PC-3 (cell line): ENCODE data around the gene POU3F3. TPM values are rescaled to one million over a fixed set of nuclear protein-coding genes. Genes with fewer than 3 reads are reported as not detected.

ENCODE experiments used
- ATAC-seq: fragments of 200-7000 bp; cut with Tn5 transposase; 2 replicates; pipeline ENCODE4 v1.9.1; 2020; ENCODE audit warnings: mild to moderate bottlenecking, moderate library complexity
- BruUV-seq: library from RNA; stranded (reverse); fragments of 400-500 nt; replicated peaks from 2 replicates; lab custom pipeline; 2021; lab: Mats Ljungman, UMichigan
- CTCF ChIA-PET: fragments of 300-600 bp; sonication (Branson Sonifier 250); formaldehyde crosslinking; loops from one replicate; lab custom pipeline; 2022; ENCODE audit warnings: antibody characterized with exemption; lab: Charles Lee
- POLR2A ChIA-PET: fragments of 300-600 bp; sonication (Branson Sonifier 250); formaldehyde crosslinking; loops from one replicate; lab custom pipeline; 2022; ENCODE audit warnings: antibody characterized with exemption; ENCODE audit not compliant: unreplicated experiment; lab: Charles Lee
- DNase-seq: peaks from one replicate; pipeline ENCODE4 v3.0.0-alpha.2; 2015
- H2AFZ ChIP-seq: fragments of 300-600 bp; sonication (generic); 2 replicates; pipeline ENCODE4 v1.6.0; 2016; ENCODE audit warnings: antibody characterized with exemption, low read length
- H3F3A ChIP-seq: fragments of 300-600 bp; sonication (generic); one replicate; pipeline ENCODE4 v1.6.0; 2017; ENCODE audit warnings: antibody characterized with exemption, low read length, control low read depth, mild to moderate bottlenecking; ENCODE audit not compliant: unreplicated experiment
- H3K27ac ChIP-seq: fragments of 300-600 bp; sonication (generic); 2 replicates; pipeline ENCODE4 v1.5.1; 2016; ENCODE audit warnings: mild to moderate bottlenecking, low read length
- H3K27me3 ChIP-seq: fragments of 300-600 bp; sonication (generic); 2 replicates; pipeline ENCODE4 v1.6.1; 2016; ENCODE audit warnings: low read length, mixed read lengths
- H3K36me3 ChIP-seq: fragments of 300-600 bp; sonication (generic); 2 replicates; pipeline ENCODE4 v1.6.1; 2016; ENCODE audit warnings: low read depth, mixed run types, low read length, mixed read lengths
- H3K4me1 ChIP-seq: fragments of 300-600 bp; sonication (generic); 2 replicates; pipeline ENCODE4 v1.5.1; 2016; ENCODE audit warnings: low read length; ENCODE audit not compliant: insufficient read depth
- H3K4me2 ChIP-seq: fragments of 300-600 bp; sonication (generic); 2 replicates; pipeline ENCODE4 v1.6.0; 2016; ENCODE audit warnings: low read length
- H3K4me3 ChIP-seq: fragments of 300-600 bp; sonication (generic); 2 replicates; pipeline ENCODE4 v1.5.1; 2016; ENCODE audit warnings: mild to moderate bottlenecking, low read length, mixed read lengths
- H3K79me2 ChIP-seq: fragments of 300-600 bp; sonication (generic); 2 replicates; pipeline ENCODE4 v1.6.1; 2017; ENCODE audit warnings: low read length, mixed read lengths
- H3K9ac ChIP-seq: fragments of 300-600 bp; sonication (generic); 2 replicates; pipeline ENCODE4 v1.6.0; 2016; ENCODE audit warnings: mild to moderate bottlenecking, low read length
- H3K9me2 ChIP-seq: fragments of 300-600 bp; sonication (generic); replicated peaks from 2 replicates; pipeline ENCODE4 v1.6.1; 2016; ENCODE audit warnings: mixed run types, low read length, mixed read lengths
- H3K9me3 ChIP-seq: fragments of 300-600 bp; sonication (generic); 2 replicates; pipeline ENCODE4 v1.6.1; 2016; ENCODE audit warnings: low read length, mixed read lengths
- H4K20me1 ChIP-seq: fragments of 300-600 bp; sonication (generic); 2 replicates; pipeline ENCODE4 v1.6.1; 2016; ENCODE audit warnings: low read length, mixed read lengths
- EZH2 ChIP-seq: fragments of 300-600 bp; sonication (generic); IDR thresholded peaks from one replicate; pipeline ENCODE4 v1.6.1; 2017; ENCODE audit warnings: antibody characterized with exemption, mild to moderate bottlenecking, low read length; ENCODE audit not compliant: unreplicated experiment
- EZH2phosphoT487 ChIP-seq: fragments of 300-600 bp; sonication (generic); IDR thresholded peaks from 2 replicates; pipeline ENCODE4 v1.6.1; 2018; ENCODE audit warnings: mild to moderate bottlenecking, antibody characterized with exemption, low read length, borderline replicate concordance
- intact Hi-C: fragments of 100-400 bp; cut with micrococcal nuclease; formaldehyde crosslinking; loops from 2 replicates; pipeline ENCODE4 v1.9.0; 2023
- total RNA-seq: library from RNA; depleted of rRNA; stranded (reverse); fragments of >200 nt; gene quantifications from 2 replicates; pipeline ENCODE4 v1.2.3, GENCODE V29; 2014
- TF ChIP-seq, protein P1 (sequence below): fragments of 300-600 bp; sonication (generic); conservative IDR thresholded peaks from 2 replicates; pipeline ENCODE4 v1.5.1; 2017; ENCODE audit warnings: antibody characterized with exemption, low read depth, mild to moderate bottlenecking, low read length

Gene POU3F3
- total RNA-seq, 1 experiment from 2014 or later = not detected

DNA sequence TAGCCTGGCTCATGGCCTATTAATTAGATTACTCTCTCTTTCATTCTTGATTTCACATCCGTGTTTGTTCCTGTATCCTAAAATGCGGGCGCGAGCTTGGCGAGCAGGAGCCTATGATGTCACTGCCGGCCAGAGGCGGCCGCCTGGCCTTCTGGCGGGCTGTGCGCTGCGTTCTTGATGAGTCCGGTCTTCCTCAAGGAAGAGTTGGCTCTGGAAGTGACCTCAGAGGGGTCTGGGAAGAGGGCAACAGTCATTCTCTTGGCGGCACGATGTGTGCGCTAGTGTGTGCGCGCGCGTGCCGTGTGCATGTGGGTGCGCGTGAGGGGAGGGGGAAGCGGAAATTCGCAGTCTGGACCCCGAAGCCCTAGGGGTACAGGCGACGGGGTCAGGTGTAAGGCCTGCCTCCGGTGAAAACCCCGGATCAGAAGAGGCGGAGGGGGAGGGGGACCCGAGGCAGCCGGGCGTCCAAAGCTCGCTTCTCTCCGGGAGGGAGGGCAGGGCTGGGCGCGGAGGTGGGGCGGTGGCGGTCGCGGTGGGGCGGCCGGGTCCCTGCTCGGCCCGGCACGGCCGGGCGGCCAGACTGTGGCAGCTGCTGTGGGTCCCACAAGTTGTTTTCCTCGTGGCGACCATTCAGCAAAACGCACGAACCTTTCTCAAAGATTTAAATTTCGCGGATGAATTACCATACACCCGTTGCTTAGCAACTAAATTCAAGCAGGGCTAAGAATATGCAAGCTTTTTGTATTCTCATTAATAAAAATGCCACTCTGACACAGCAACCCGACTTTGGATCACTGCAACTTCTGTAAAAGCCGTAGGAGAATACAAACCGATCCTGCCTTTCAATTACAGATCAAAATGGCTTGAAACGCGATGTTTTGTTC is 8.4 kb downstream of the POU3F3 start:
- no peak overlapping the region for H2AFZ ChIP-seq
- BruUV-seq = no TSS peak
- no peak overlapping the region for H3K9ac ChIP-seq
- no peak overlapping the region for H3K27ac ChIP-seq
- no peak for ATAC-seq
- intact Hi-C loops = no loop called here
- no peaks in the 10 kb centered on the region for H3K36me3 ChIP-seq
- peaks cover 79% of the 10 kb centered on the region for H3K27me3 ChIP-seq
- H3K9me2 ChIP-seq = no peaks in the 10 kb centered on the region
- no peak for DNase-seq
- CTCF ChIA-PET = no interaction called here
- H3K4me1 ChIP-seq = no peaks in the 10 kb centered on the region
- no peaks in the 10 kb centered on the region for H3K79me2 ChIP-seq
- POLR2A ChIA-PET = no interaction called here
- H4K20me1 ChIP-seq = no peaks in the 10 kb centered on the region
- H3K9me3 ChIP-seq = no peaks in the 10 kb centered on the region
- TF ChIP-seq EZH2phosphoT487 (no peak), EZH2 (no peak)
- TF ChIP-seq, protein P1, sequence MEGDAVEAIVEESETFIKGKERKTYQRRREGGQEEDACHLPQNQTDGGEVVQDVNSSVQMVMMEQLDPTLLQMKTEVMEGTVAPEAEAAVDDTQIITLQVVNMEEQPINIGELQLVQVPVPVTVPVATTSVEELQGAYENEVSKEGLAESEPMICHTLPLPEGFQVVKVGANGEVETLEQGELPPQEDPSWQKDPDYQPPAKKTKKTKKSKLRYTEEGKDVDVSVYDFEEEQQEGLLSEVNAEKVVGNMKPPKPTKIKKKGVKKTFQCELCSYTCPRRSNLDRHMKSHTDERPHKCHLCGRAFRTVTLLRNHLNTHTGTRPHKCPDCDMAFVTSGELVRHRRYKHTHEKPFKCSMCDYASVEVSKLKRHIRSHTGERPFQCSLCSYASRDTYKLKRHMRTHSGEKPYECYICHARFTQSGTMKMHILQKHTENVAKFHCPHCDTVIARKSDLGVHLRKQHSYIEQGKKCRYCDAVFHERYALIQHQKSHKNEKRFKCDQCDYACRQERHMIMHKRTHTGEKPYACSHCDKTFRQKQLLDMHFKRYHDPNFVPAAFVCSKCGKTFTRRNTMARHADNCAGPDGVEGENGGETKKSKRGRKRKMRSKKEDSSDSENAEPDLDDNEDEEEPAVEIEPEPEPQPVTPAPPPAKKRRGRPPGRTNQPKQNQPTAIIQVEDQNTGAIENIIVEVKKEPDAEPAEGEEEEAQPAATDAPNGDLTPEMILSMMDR = no peak
- H3K4me2 ChIP-seq = no peak overlapping the region
- H3K4me3 ChIP-seq = no peak overlapping the region
- H3F3A ChIP-seq = no peaks in the 10 kb centered on the region

DNA sequence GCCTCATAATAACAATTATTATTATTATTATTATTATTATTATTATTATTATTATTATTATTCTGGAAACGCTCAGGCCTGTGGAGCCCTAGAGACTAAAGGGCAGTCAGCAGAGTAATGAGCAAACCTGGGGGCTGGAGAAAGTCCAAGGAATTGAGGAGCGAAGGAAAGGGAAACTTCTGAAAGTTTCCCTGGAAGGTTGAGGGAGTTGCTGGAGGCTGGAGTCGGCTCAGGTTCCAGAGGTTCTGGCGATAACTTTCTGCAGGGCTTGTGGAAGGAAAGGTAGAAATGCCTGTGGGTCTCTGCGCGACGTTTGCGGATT is 9.2 kb downstream of the POU3F3 start:
- no TSS peak for BruUV-seq
- TF ChIP-seq EZH2phosphoT487 = no peak
- TF ChIP-seq, protein P1 = no peak
- no peak for TF ChIP-seq EZH2
- CTCF ChIA-PET = no interaction called here
- POLR2A ChIA-PET = no interaction called here
- H3K79me2 ChIP-seq = no peaks in the 10 kb centered on the region
- no peaks in the 10 kb centered on the region for H3K36me3 ChIP-seq
- intact Hi-C loops = no loop called here
- H2AFZ ChIP-seq = no peak overlapping the region
- ATAC-seq (no peak), DNase-seq (no peak)
- H3K27me3 ChIP-seq = peaks cover 88% of the 10 kb centered on the region
- no peaks in the 10 kb centered on the region for H3K9me2 ChIP-seq
- no peak overlapping the region for H3K4me2 ChIP-seq
- no peaks in the 10 kb centered on the region for H4K20me1 ChIP-seq
- H3K4me1 ChIP-seq = no peaks in the 10 kb centered on the region
- no peak overlapping the region for H3K4me3 ChIP-seq
- no peaks in the 10 kb centered on the region for H3F3A ChIP-seq
- H3K9me3 ChIP-seq = no peaks in the 10 kb centered on the region
- no peak overlapping the region for H3K27ac ChIP-seq
- no peak overlapping the region for H3K9ac ChIP-seq

DNA sequence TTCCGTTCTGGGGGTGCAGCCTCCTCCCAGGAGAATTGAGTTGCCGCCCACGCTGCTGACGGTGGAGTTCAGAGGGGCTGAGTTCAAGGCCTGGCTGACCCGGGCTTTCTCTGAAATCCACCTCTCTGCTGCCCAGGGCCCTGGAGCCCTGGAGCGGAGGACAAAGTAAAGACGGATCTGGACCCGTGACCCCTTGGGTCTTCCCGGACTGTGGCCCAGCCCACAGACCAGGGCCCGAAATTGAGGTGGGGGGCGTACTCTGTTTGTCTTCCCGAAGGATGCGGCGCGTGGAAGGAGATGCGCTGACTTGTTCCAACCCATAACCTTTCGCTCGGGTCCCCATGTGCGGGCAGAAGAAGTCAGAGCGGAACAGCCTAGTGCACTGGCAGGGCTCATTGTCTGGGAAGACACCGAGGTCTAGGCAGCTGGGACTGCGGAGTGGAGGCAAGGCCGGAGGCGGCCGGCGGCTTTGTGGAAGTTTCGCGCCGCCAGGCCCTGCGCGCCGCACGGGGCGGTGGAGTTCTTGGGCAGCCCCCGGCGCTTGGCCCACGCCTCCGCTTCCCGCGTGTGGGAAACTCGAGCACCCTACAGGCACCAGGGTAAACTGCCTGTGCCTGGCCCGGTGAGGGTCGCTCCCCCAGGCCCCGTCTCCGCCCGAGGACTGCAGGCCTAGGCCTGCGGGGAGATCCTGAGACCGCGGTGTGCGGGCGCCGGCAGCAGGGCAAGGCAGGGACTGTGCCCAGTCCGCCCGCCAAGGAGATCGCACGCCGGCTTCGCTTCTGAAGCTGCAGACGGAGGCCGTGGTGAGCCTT is 9.8 kb downstream of the POU3F3 start:
- H3K79me2 ChIP-seq = no peaks in the 10 kb centered on the region
- ChIA-PET POLR2A (no interaction called here), CTCF (no interaction called here)
- no peak overlapping the region for H3K4me3 ChIP-seq
- H3K9me2 ChIP-seq = no peaks in the 10 kb centered on the region
- H3K27ac ChIP-seq = no peak overlapping the region
- H3K36me3 ChIP-seq = no peaks in the 10 kb centered on the region
- TF ChIP-seq, protein P1 = no peak
- no peak for TF ChIP-seq EZH2
- no peak for TF ChIP-seq EZH2phosphoT487
- no peaks in the 10 kb centered on the region for H3K9me3 ChIP-seq
- no TSS peak for BruUV-seq
- H4K20me1 ChIP-seq = no peaks in the 10 kb centered on the region
- no peaks in the 10 kb centered on the region for H3K4me1 ChIP-seq
- intact Hi-C loops = no loop called here
- no peak overlapping the region for H3K9ac ChIP-seq
- peaks cover 89% of the 10 kb centered on the region for H3K27me3 ChIP-seq
- ATAC-seq (no peak), DNase-seq (no peak)
- no peak overlapping the region for H3K4me2 ChIP-seq
- no peak overlapping the region for H2AFZ ChIP-seq
- H3F3A ChIP-seq = no peaks in the 10 kb centered on the region
